GM12801 (cell line): ENCODE measurements around the gene SDS.

ENCODE experiments used
- CTCF ChIP-seq: IDR thresholded peaks from one replicate; pipeline ENCODE4 v1.5.1; 2011; ENCODE audit warnings: control low read depth; ENCODE audit not compliant: insufficient read length; ENCODE audit errors: extremely low read depth

SDS gene

DNA sequence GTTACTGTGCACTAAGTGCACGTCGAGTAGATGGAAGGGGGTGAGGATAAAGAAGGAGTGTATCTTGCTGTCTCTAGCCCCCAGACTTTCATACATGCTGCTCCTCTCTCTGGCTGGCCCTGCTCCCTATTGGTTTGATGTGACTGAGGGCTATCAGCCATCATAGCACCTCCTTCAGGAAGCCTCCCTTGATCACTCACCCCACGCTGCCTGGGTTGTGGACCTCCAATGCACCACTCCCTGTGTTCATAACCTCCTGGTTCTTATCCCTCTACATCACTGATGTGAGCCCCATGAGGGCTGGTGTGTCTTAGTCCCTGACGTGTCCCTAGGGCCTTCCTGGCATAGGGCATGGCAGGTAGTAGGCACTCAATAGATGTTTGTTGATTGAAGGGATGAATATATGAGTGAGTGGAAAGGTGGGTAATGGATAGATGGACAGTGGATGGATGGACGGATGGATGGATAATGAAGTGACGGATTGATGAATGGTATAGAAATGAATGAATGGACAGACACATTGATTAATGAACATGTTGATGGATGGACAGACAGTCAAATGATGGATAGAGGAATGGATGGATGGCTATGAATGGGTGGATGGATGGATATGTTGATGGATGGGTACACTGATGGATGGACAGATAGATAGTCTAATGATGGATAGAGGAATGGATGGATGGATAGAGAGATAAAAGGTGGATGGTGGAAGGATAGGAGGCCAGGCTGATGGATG lies 33.5 kb upstream of the SDS start:
- TF ChIP-seq CTCF: no peak

- no peak for TF ChIP-seq CTCF
Observed at GRCh38 chr12:113436586-113436985, 32.9 kb upstream of the SDS start.

DNA sequence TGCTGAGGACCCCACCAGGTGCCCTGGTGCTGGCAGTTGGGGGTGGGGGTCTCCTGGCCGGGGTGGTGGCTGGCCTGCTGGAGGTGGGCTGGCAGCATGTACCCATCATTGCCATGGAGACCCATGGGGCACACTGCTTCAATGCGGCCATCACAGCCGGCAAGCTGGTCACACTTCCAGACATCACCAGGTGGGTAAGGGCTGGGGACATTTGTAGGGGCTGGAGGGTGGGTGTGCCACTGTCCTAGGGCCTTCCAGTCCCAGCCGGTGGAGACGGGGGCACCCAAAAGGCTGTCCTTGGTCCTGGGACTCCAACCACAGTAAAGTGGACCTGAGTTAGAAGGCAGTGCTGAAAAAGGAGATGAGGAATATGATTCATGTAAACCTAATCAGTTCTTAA lies 31.7 kb upstream of the SDS start:
- no peak for TF ChIP-seq CTCF

GRCh38 chr12:113432986-113433385 lies 29.3 kb upstream of the SDS start:
- no peak for TF ChIP-seq CTCF

GRCh38 chr12:113428482-113428881 lies 24.8 kb upstream of the SDS start:
- no peak for TF ChIP-seq CTCF

GRCh38 chr12:113427882-113428281 lies 24.2 kb upstream of the SDS start:
- no peak for TF ChIP-seq CTCF

DNA sequence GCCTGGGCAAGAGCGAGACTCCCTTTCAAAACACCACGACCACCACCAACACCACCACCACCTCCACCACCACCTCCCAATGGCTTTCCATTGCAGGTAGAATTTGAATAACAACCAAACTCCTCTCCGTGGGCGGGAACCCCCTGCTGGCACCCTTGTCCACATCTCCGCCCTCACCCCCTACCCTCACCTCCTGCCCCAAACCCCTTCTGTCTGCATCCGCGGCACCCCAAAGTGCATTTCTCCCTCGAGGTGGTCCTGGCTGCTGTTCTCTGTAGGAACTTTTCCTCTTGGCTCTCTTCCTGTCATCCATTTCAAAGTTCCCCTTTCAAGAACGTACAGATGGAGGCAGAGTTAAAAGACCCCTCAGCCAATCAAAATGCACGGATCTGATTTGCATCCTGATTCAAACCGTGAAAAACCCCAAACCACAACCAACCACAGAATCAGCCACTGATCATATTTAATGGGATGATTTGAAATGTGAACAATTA lies 22.3 kb upstream of the SDS start:
- no peak for TF ChIP-seq CTCF
